Islet of Langerhans (tissue), 1 donor: Measurements from ENCODE around the gene PUDP.
"Not testable (repeated sequence)": the region's sequence is repeated elsewhere in the genome, so short reads cannot be mapped to it uniquely, and the experiment has no call there.

Source experiments
- FAIRE-seq: peaks from one replicate; lab custom pipeline; 2011; peaks lifted over from hg19 to GRCh38; lab: Jason Lieb, UNC

The PUDP gene

GRCh38 chrX:7147978-7148854 lies at the start of gene PUDP:
PUDP (minus strand) TSS chrX:7148153; CDS start chrX:7148113, 40 bp downstream.
- FAIRE-seq = no peak

GRCh38 chrX:7194606-7195005 lies 46.7 kb upstream of the PUDP start:
- no peak for FAIRE-seq

GRCh38 chrX:7192871-7193270 lies 44.9 kb upstream of the PUDP start:
- FAIRE-seq = no peak

- FAIRE-seq = no peak
Measured at GRCh38 chrX:7191681-7192110, 43.7 kb upstream of the PUDP start.

- FAIRE-seq = no peak
Measured at GRCh38 chrX:7190157-7190556, 42.2 kb upstream of the PUDP start.

- FAIRE-seq = no peak
Measured at GRCh38 chrX:7188672-7189071, 40.7 kb upstream of the PUDP start.

GRCh38 chrX:7184816-7185215 lies 36.9 kb upstream of the PUDP start:
- FAIRE-seq = no peak

GRCh38 chrX:7179446-7179845 lies 31.5 kb upstream of the PUDP start:
- FAIRE-seq = no peak

GRCh38 chrX:7178859-7179258 lies 30.9 kb upstream of the PUDP start:
- FAIRE-seq = not testable (repeated sequence)

- FAIRE-seq = no peak
Measured at GRCh38 chrX:7170898-7171297, 22.9 kb upstream of the PUDP start.

- no peak for FAIRE-seq
Measured at GRCh38 chrX:7169627-7170026, 21.7 kb upstream of the PUDP start.

GRCh38 chrX:7168371-7168770 lies 20.4 kb upstream of the PUDP start:
- no peak for FAIRE-seq

GRCh38 chrX:7164174-7164573 lies 16.2 kb upstream of the PUDP start:
- FAIRE-seq = no peak

- FAIRE-seq = no peak
Measured at GRCh38 chrX:7163146-7163677, 15.3 kb upstream of the PUDP start.

- FAIRE-seq = no peak
Measured at GRCh38 chrX:7159149-7159861, 11.4 kb upstream of the PUDP start.

- no peak for FAIRE-seq
Measured at GRCh38 chrX:7158468-7158990, 10.6 kb upstream of the PUDP start.

- FAIRE-seq = no peak
Measured at GRCh38 chrX:7156879-7157278, 8.9 kb upstream of the PUDP start.

- FAIRE-seq = no peak
Measured at GRCh38 chrX:7155163-7155562, 7.2 kb upstream of the PUDP start.

GRCh38 chrX:7154041-7154597 lies 6.2 kb upstream of the PUDP start:
- no peak for FAIRE-seq

- no peak for FAIRE-seq
Measured at GRCh38 chrX:7153231-7153630, 5.3 kb upstream of the PUDP start.

GRCh38 chrX:7149411-7149810 lies 1.5 kb upstream of the PUDP start:
- no peak for FAIRE-seq

- FAIRE-seq = no peak
Measured at GRCh38 chrX:7147413-7147977, 458 bp downstream of the PUDP start, which contains the start of gene STS. STS (plus strand) TSS chrX:7147712; CDS start chrX:7253200, 105,488 bp downstream.
